Measurements from ENCODE around the gene RB1.

DNA sequence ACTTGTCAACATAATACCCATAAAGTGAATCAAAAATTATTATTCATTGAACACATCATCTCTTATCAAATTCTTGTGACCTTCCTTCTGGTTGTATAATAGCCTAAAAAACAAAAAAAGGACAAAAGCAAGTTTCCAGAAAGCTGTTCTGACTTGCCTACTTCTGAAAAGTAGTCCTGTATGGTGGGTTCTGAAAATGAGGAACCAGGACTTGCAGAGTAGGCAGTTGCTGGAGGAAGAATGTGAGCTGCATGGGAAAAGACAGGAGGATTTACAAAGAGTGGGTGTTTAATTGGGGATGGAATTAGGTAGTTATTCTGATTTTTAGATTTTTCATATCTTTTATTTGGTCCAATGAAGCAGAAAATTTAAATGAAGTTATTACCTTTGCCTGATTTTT lies 172.7 kb downstream of the RB1 start:
- TF ChIP-seq, protein P1, sequence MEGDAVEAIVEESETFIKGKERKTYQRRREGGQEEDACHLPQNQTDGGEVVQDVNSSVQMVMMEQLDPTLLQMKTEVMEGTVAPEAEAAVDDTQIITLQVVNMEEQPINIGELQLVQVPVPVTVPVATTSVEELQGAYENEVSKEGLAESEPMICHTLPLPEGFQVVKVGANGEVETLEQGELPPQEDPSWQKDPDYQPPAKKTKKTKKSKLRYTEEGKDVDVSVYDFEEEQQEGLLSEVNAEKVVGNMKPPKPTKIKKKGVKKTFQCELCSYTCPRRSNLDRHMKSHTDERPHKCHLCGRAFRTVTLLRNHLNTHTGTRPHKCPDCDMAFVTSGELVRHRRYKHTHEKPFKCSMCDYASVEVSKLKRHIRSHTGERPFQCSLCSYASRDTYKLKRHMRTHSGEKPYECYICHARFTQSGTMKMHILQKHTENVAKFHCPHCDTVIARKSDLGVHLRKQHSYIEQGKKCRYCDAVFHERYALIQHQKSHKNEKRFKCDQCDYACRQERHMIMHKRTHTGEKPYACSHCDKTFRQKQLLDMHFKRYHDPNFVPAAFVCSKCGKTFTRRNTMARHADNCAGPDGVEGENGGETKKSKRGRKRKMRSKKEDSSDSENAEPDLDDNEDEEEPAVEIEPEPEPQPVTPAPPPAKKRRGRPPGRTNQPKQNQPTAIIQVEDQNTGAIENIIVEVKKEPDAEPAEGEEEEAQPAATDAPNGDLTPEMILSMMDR (IDR thresholded peaks at IDR 0.05; ENCODE audit: low read depth, low read length): no peak
- no peak for TF ChIP-seq EZH2phosphoT487 (IDR thresholded peaks at IDR 0.05; ENCODE audit: low read depth)
